GM19372 (cell line): ENCODE data around the gene SETD1A.

Experiments used
- ATAC-seq: cut with Tn5 transposase; IDR thresholded peaks from one replicate; pipeline ENCODE4 v1.9.1; 2021; ENCODE audit warnings: mild to moderate bottlenecking, low read depth, moderate library complexity; ENCODE audit not compliant: unreplicated experiment

The SETD1A gene

GRCh38 chr16:30996324-30996984 is 38.9 kb downstream of the SETD1A start:
- no peak for ATAC-seq

DNA sequence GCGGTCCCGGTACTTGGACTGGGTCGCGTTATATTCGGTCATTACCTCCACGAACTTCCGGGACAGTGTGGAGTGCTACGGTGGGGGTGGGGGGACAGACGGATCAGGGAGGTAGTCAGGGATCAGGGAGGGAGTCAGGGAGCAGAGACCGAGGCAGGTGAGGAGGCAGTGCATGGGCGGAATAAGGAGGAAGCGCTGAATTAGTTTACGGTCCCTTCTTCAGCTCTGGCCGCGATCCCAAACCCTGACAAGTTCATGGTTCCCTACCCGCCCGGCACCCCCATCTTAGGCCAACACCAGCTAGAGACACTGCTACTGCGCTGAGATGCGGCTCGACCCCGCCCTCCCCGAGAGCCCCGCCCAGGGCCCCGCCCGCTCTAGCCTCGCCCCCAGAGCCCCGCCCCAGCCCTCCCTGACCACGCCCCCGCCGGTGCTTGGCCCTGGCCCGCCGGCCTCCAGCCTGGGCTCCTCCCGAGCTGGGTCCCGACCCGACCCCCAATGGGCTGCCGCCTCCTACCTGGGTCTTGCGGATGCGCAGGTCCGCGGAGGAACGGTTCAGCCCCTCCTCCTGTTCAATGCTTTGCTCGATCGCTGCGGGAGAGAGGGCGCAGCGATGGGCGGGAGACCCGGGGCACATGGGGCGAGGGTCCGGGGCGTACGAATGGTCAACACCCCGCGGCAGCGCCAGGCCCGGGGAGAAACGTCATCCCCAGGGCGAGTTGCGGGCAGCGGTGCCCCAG is 39.6 kb downstream of the SETD1A start:
- ATAC-seq = peak; percentile 87

DNA sequence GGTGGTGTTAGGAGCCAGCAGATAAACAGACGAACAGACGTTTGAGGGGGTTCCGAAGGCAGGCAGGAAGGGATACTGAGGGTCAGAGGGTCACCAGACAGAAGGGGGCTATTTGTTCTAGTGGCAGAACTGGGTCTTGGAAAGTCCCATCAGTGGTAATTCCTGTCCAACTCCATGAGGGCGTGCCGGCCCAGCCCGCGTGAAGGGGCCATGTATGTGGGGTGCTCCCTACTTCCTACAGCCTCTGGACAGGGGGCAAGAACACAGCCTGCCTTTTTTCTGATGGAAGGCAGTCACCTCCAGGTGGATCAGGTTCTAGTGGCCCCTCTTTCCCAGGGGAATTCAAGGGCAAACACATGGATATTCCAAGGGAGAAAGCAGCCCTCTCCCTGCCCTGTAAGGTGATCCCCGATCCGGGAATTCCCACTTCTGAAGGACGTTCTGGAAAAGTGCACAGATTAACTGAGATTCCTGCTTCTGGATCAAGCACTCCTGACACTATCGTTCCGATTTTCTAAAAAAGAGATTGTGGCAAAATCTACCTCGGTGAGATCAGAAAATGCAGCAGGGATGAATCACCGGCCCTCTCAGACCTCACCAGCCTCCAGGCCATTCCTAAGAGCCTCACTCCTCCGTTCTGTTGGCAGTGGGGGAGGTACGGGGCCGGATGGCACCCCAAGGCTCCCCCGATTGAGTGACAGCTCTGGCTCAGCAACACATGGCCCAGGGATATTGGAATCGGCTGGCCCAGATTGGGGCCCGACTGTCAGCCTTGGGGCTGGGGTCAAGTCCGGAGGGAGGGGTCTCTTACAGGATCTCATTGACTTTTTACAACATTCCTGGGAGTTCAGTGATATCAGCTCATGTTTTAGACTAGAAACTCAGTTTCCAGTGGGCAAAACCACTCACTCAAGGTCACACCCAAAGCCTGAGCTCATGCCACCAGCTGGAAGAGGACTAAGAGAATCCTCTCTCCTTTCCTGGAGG is 40.5 kb downstream of the SETD1A start:
- no peak for ATAC-seq

GRCh38 chr16:30998852-30999761 is 41.6 kb downstream of the SETD1A start:
- no peak for ATAC-seq

DNA sequence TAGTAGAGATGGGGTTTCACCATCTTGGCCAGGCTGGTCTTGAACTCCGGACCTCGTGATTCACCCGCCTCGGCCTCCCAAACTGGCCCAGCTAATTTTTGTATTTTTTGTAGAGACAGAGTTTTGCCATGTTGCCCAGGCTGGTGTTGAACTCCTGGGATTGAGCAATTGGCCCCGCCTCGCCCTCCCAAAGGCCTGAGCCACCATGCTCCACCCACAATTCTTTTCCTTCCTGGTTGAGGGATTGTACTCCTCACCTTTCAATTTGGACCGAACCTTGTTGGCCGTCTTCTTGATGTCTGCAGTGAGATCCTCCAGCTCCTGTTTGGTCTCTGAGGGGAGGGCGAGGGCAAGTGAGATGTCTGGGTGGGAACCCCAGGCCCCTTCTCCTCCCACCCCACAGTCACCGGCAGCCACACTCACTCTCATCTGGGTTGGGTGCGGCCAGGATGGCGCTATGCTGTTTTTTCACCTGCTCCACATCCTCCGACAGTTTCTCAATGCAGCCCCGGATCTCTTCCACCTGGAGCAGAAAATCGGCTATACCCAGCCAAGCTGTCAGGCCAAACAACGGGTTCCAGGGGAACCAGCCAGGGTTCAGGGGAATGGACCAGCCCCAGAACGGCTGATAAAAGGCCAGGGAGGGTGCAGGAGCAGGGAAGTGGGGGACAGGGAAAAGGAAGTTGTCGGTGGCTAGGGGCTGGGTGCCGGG is 43.3 kb downstream of the SETD1A start:
- ATAC-seq = no peak

- no peak for ATAC-seq
Measured at GRCh38 chr16:31001507-31002249, 44.1 kb downstream of the SETD1A start.

- no peak for ATAC-seq
Measured at GRCh38 chr16:31002250-31002700, 44.7 kb downstream of the SETD1A start.

DNA sequence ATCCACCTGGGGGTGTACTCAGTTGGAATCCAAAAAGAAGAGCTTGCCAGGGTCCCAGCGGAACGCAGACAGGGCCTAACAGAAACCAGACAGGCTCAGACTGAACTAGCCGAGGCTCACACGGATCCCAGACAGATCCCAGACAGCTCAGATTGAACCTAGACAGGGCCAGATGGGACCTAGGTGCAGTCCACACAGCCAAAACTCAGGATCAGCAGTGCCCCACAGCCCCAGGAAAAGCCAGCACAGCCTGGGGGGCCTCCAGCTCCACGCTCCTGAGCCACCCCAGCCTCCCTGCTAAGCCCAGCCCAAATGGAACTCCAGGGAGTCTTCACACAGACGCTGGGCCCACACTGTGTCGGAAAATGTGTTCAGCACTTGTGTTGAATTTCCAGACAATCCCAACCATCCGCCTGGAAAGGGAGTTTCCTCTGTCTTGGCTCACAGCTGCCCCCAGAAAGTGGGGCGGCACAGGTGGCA is 45.3 kb downstream of the SETD1A start:
- ATAC-seq = no peak

DNA sequence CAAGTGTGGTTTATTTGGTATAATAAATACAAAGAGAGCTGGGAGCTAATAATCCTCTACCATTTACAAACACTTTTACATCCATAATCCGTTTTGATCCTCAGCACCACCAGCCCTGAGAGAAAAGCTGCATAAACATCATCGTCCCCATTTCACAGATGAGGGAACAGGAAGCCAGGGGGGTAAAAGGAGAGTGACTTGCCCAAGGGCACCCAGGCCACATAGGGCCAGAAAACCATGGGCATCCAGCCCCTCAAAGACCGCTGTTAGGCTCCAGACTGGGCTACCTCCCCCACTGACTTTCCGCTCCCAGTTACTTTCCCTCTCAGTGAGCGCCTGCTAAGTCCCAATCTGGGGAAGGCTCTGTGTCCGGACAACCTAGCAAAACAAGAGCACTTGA is 46.2 kb downstream of the SETD1A start:
- no peak for ATAC-seq

GRCh38 chr16:31004658-31005057 is 47.1 kb downstream of the SETD1A start:
- no peak for ATAC-seq

- no peak for ATAC-seq
Measured at GRCh38 chr16:31005350-31006085, 48.0 kb downstream of the SETD1A start.

DNA sequence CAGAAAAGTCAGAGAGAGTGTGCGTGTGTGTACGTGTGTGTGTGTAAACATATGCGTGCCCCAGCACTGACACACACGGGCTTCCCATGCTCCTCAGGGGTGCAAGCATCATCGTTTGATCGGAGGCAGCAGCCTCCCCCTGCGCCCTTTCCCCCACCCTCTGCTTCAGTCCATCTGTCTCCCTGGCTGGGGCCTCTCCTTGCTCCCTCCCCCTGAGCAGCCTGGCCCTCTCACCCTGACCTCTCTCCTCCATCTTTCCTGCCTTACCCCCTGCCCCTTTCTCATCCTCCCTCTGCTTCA is 48.5 kb downstream of the SETD1A start:
- no peak for ATAC-seq

- ATAC-seq = no peak
Measured at GRCh38 chr16:31006589-31006988, 49.0 kb downstream of the SETD1A start.

DNA sequence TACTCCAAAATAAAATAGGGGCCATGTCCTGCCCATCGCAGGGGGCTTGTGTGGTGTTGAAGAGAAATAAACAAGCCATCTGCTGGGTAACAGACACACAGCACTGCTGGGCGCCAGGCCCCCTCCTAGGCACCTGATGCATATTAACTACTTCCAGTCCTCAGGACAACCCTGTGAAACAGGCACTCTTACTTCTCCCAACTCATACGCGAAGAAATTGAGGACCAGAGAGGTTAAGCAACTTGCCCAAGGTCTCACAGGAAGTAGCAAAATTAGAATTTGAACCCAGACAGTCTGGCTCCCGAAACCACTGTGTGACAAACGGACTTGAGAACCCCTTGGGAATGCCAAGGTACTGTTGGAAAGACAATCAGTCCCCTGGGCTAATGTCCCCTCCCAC is 50.1 kb downstream of the SETD1A start:
- ATAC-seq = no peak

DNA sequence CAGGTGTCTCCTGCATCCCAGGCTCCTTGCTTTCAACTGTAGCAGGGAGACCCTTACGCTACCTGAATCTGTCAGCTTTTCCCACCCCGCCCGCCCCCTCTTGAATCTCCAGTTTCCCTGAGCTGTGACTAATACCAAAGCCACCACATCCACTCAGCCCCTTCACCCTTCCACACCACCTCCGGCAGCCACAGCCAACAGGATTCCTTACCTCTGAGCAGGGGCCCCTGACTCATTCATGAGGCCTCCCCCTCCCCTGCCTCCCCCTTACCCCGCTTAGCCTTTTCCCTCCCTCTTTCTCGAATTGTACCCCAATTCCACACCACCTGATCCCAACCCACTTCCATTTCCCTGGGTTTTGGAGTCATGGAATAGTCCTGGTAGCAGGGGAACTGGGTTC is 50.6 kb downstream of the SETD1A start:
- no peak for ATAC-seq

- no peak for ATAC-seq
Measured at GRCh38 chr16:31008551-31008950, 51.0 kb downstream of the SETD1A start.

DNA sequence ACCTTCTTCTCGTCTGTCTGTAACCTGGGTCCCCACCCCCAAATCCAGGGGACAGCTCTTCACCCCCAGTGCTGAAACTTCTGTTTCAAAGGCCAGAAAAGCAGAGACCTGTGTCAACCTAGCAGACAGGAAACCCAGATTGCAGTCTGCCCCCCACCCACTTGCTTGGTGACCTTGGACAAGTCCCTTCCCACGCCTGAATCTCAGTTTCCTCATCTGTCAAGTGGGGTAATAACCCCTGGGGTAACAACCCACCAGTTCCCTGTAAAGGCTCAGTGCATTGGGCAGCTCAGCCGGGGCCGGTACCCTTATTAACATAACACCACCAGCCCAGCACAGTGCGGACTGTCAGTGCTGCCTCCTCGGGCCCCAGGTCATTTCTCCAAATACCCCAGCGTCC is 51.6 kb downstream of the SETD1A start:
- ATAC-seq = no peak
